ENCODE data around the gene TNRC6B.

TNRC6B gene

GRCh38 chr22:40326905-40327735 is 149.4 kb downstream of the TNRC6B start:
- DNase-seq (ENCODE audit: low read depth, low spot score): no peak
- Histone ChIP-seq H3K4me3 (ENCODE audit: insufficient read length, low read depth) (no peak overlapping the region), H3K36me3 (ENCODE audit: insufficient read depth, insufficient read length, low read length) (peaks cover 30% of the 10 kb centered on the region), H3K27me3 (ENCODE audit: insufficient read depth, insufficient read length) (no peaks in the 10 kb centered on the region), H3K9me3 (ENCODE audit: insufficient read depth, low read length) (no peaks in the 10 kb centered on the region), H3K9ac (ENCODE audit: insufficient read length, low read depth) (no peak overlapping the region), H3K4me1 (ENCODE audit: insufficient read depth, insufficient read length) (peaks cover 6% of the 10 kb centered on the region)
- TF ChIP-seq ZNF274 (IDR thresholded peaks at IDR 0.05; ENCODE audit: low read depth, low read length): no peak

- Histone ChIP-seq H3K4me1 (ENCODE audit: insufficient read depth, insufficient read length) (peaks cover 6% of the 10 kb centered on the region), H3K36me3 (ENCODE audit: insufficient read depth, insufficient read length, low read length) (peaks cover 16% of the 10 kb centered on the region), H3K9ac (ENCODE audit: insufficient read length, low read depth) (no peak overlapping the region), H3K9me3 (ENCODE audit: insufficient read depth, low read length) (no peaks in the 10 kb centered on the region), H3K4me3 (ENCODE audit: insufficient read length, low read depth) (no peak overlapping the region), H3K27me3 (ENCODE audit: insufficient read depth, insufficient read length) (no peaks in the 10 kb centered on the region)
- TF ChIP-seq YY1 (IDR thresholded peaks at IDR 0.05; ENCODE audit: insufficient read depth, insufficient read length): no peak
- TF ChIP-seq SUZ12 (IDR thresholded peaks at IDR 0.05; ENCODE audit: extremely low read depth, insufficient read depth, insufficient read length): no peak
- no peak for TF ChIP-seq ZNF274 (IDR thresholded peaks at IDR 0.05; ENCODE audit: low read depth, low read length)
- DNase-seq (ENCODE audit: low read depth, low spot score): no peak
Measured at GRCh38 chr22:40328546-40329456, 151.1 kb downstream of the TNRC6B start.

GRCh38 chr22:40329466-40329865 is 151.7 kb downstream of the TNRC6B start:
- H3K9ac ChIP-seq (ENCODE audit: insufficient read length, low read depth): no peak overlapping the region
- no peaks in the 10 kb centered on the region for H3K9me3 ChIP-seq (ENCODE audit: insufficient read depth, low read length)
- H3K36me3 ChIP-seq (ENCODE audit: insufficient read depth, insufficient read length, low read length): peaks cover 18% of the 10 kb centered on the region
- no peak overlapping the region for H3K4me3 ChIP-seq (ENCODE audit: insufficient read length, low read depth)
- no peak for DNase-seq (ENCODE audit: low read depth, low spot score)
- TF ChIP-seq SUZ12 (IDR thresholded peaks at IDR 0.05; ENCODE audit: extremely low read depth, insufficient read depth, insufficient read length) (no peak), YY1 (IDR thresholded peaks at IDR 0.05; ENCODE audit: insufficient read depth, insufficient read length) (no peak), ZNF274 (IDR thresholded peaks at IDR 0.05; ENCODE audit: low read depth, low read length) (no peak)
- no peaks in the 10 kb centered on the region for H3K27me3 ChIP-seq (ENCODE audit: insufficient read depth, insufficient read length)
- H3K4me1 ChIP-seq (ENCODE audit: insufficient read depth, insufficient read length): peaks cover 6% of the 10 kb centered on the region

- H3K9ac ChIP-seq (ENCODE audit: insufficient read length, low read depth): no peak overlapping the region
- H3K4me3 ChIP-seq (ENCODE audit: insufficient read length, low read depth): no peak overlapping the region
- no peaks in the 10 kb centered on the region for H3K9me3 ChIP-seq (ENCODE audit: insufficient read depth, low read length)
- peaks cover 14% of the 10 kb centered on the region for H3K36me3 ChIP-seq (ENCODE audit: insufficient read depth, insufficient read length, low read length)
- DNase-seq (ENCODE audit: low read depth, low spot score): no peak
- peaks cover 6% of the 10 kb centered on the region for H3K4me1 ChIP-seq (ENCODE audit: insufficient read depth, insufficient read length)
- TF ChIP-seq YY1 (IDR thresholded peaks at IDR 0.05; ENCODE audit: insufficient read depth, insufficient read length) (no peak), ZNF274 (IDR thresholded peaks at IDR 0.05; ENCODE audit: low read depth, low read length) (no peak), SUZ12 (IDR thresholded peaks at IDR 0.05; ENCODE audit: extremely low read depth, insufficient read depth, insufficient read length) (no peak)
- no peaks in the 10 kb centered on the region for H3K27me3 ChIP-seq (ENCODE audit: insufficient read depth, insufficient read length)
Measured at GRCh38 chr22:40330086-40330485, 152.4 kb downstream of the TNRC6B start.

- H3K4me1 ChIP-seq (ENCODE audit: insufficient read depth, insufficient read length): peaks cover 3% of the 10 kb centered on the region
- H3K4me3 ChIP-seq (ENCODE audit: insufficient read length, low read depth): no peak overlapping the region
- TF ChIP-seq SUZ12 (IDR thresholded peaks at IDR 0.05; ENCODE audit: extremely low read depth, insufficient read depth, insufficient read length) (no peak), ZNF274 (IDR thresholded peaks at IDR 0.05; ENCODE audit: low read depth, low read length) (no peak), YY1 (IDR thresholded peaks at IDR 0.05; ENCODE audit: insufficient read depth, insufficient read length) (no peak)
- H3K27me3 ChIP-seq (ENCODE audit: insufficient read depth, insufficient read length): no peaks in the 10 kb centered on the region
- H3K9ac ChIP-seq (ENCODE audit: insufficient read length, low read depth): no peak overlapping the region
- H3K36me3 ChIP-seq (ENCODE audit: insufficient read depth, insufficient read length, low read length): peaks cover 12% of the 10 kb centered on the region
- no peak for DNase-seq (ENCODE audit: low read depth, low spot score)
- no peaks in the 10 kb centered on the region for H3K9me3 ChIP-seq (ENCODE audit: insufficient read depth, low read length)
Measured at GRCh38 chr22:40330615-40331014, 152.9 kb downstream of the TNRC6B start.

- H3K36me3 ChIP-seq (ENCODE audit: insufficient read depth, insufficient read length, low read length): peaks cover 12% of the 10 kb centered on the region
Measured at GRCh38 chr22:40331706-40332105, 154.0 kb downstream of the TNRC6B start.

GRCh38 chr22:40332319-40332781 is 154.6 kb downstream of the TNRC6B start:
- no peaks in the 10 kb centered on the region for H3K27me3 ChIP-seq (ENCODE audit: insufficient read depth, insufficient read length)
- H3K4me3 ChIP-seq (ENCODE audit: insufficient read length, low read depth): no peak overlapping the region
- no peak for TF ChIP-seq SUZ12 (IDR thresholded peaks at IDR 0.05; ENCODE audit: extremely low read depth, insufficient read depth, insufficient read length)
- no peak for DNase-seq (ENCODE audit: low read depth, low spot score)
- H3K36me3 ChIP-seq (ENCODE audit: insufficient read depth, insufficient read length, low read length): peaks cover 9% of the 10 kb centered on the region
- H3K9ac ChIP-seq (ENCODE audit: insufficient read length, low read depth): no peak overlapping the region
- no peaks in the 10 kb centered on the region for H3K9me3 ChIP-seq (ENCODE audit: insufficient read depth, low read length)
- H3K4me1 ChIP-seq (ENCODE audit: insufficient read depth, insufficient read length): peaks cover 3% of the 10 kb centered on the region

More at GRCh38 chr22:40331706-40332105, 154.0 kb downstream of the TNRC6B start:
- no peak for DNase-seq (ENCODE audit: low read depth, low spot score)
- no peak for TF ChIP-seq ZNF274 (IDR thresholded peaks at IDR 0.05; ENCODE audit: low read depth, low read length)
- TF ChIP-seq YY1 (IDR thresholded peaks at IDR 0.05; ENCODE audit: insufficient read depth, insufficient read length): no peak
- TF ChIP-seq SUZ12 (IDR thresholded peaks at IDR 0.05; ENCODE audit: extremely low read depth, insufficient read depth, insufficient read length): no peak
- Histone ChIP-seq H3K4me1 (ENCODE audit: insufficient read depth, insufficient read length) (peaks cover 3% of the 10 kb centered on the region), H3K9ac (ENCODE audit: insufficient read length, low read depth) (no peak overlapping the region), H3K4me3 (ENCODE audit: insufficient read length, low read depth) (no peak overlapping the region), H3K27me3 (ENCODE audit: insufficient read depth, insufficient read length) (no peaks in the 10 kb centered on the region), H3K9me3 (ENCODE audit: insufficient read depth, low read length) (no peaks in the 10 kb centered on the region)
